ENCODE data around the gene SELPLG. TPM values are rescaled to one million over a fixed set of nuclear protein-coding genes. Genes with fewer than 3 reads are reported as not detected.

SELPLG gene, protein sequence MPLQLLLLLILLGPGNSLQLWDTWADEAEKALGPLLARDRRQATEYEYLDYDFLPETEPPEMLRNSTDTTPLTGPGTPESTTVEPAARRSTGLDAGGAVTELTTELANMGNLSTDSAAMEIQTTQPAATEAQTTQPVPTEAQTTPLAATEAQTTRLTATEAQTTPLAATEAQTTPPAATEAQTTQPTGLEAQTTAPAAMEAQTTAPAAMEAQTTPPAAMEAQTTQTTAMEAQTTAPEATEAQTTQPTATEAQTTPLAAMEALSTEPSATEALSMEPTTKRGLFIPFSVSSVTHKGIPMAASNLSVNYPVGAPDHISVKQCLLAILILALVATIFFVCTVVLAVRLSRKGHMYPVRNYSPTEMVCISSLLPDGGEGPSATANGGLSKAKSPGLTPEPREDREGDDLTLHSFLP
- 0.74 and 2.4 TPM in 2 replicates for total RNA-seq

DNA sequence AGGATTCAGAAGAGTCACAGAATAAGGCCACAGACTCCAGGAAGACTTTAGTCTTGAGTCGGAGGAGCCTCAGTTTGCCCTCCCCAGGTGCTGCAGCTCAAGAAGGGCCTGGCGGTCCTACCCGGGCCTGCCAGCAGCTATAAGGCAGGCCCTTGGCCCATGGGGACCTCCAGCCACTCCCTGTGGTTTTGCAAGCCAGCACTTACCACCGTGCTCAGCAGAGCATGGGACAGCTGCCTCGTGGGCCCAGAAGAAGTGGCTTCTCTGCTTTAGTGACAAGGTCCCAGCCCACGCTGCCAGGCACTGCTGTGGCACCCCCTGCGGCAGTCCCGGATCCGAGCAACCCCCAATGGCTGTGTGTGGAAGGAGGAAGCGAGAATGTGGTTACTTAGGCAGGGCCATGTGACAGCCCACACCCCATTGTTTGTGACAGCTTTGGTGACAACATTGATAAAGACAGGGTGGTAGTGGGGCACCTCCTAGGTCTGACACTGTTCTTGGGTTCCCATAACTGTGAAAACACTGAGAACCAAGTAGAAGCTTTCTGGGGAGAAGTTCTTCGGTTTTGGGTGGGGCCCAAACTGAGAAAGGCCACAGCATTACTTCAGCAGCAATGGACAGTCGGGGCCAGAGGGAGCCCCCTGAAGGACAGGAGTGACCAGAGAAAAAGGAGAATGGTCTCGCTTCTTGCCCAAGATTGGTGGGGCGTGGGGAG lies at the start of gene SELPLG:
Gene SELPLG (minus strand): TSS at position 361 of the 715 bp plus-strand sequence. CDS start 9,587 bp downstream, outside the sequence.

GRCh38 chr12:108597559-108598471 lies 35.9 kb downstream of the SELPLG start, which contains the start of gene TMEM119:
Gene TMEM119, minus strand, starts transcription at chr12:108598084. Its CDS starts 5,701 bp downstream, at chr12:108592383.

Other genes starting within 250 kb of the SELPLG start
- 2.4 and 3.6 TPM in 2 replicates for gene FICD, start 118.6 kb downstream of the SELPLG start, total RNA-seq
- 27.5 and 34.8 TPM in 2 replicates for gene SART3, start 72.7 kb downstream of the SELPLG start, total RNA-seq
- 84.1 and 97.3 TPM in 2 replicates for gene ISCU, start 71.3 kb downstream of the SELPLG start, total RNA-seq
- gene TMEM119, start 35.8 kb downstream of the SELPLG start, total RNA-seq, result 67.8 and 72.6 TPM in 2 replicates
- 162 and 223 TPM in 2 replicates for gene CORO1C, start 97.6 kb upstream of the SELPLG start, total RNA-seq
- 11.7 and 12.8 TPM in 2 replicates for gene SSH1, start 223.7 kb upstream of the SELPLG start, total RNA-seq
- not detected in 2 replicates for gene DAO, start 246.2 kb upstream of the SELPLG start, total RNA-seq